ENCODE results near the gene PAFAH1B1. TPM values are rescaled to one million over a fixed set of nuclear protein-coding genes. Genes with fewer than 3 reads are reported as not detected.
A peak's percentile ranks its signal among the peaks of the same experiment; 100 is the strongest.

Gene PAFAH1B1
- total RNA-seq, 1 donor from 2014 or later = 96.6 TPM

DNA sequence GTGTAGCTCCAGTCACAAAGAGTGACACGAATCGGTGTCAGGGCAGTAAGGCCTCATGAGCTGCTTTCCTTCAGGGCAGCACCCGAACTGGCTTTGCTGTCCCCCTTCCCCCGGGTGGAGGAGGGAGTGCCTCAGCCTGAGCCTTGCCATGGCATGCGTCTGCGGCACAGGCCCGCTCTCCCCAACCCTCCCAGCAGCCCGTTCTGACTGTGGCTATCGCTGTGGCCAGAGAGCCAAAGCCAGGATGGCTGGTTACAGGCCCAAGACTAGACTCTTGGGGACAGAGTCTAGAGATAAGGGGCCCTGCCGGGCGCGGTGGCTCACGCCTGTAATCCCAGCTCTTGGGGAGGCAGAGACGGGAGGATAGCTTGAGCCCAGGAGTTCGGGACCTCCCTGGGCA is 92.2 kb downstream of the PAFAH1B1 start:
- Histone ChIP-seq H3K4me1 (ENCODE audit: control insufficient read depth in 3 of 3, insufficient read depth in 3 of 3, low read length in 3 of 3) (peaks cover 34 to 44% (median 37%) of the 10 kb centered on the region in 3 donors), H3K9me3 (ENCODE audit: control insufficient read depth in 3 of 3, low read length in 3 of 3) (no peaks in the 10 kb centered on the region), H3K36me3 (ENCODE audit: control insufficient read depth in 3 of 3, insufficient read depth in 3 of 3, low read length in 3 of 3) (peaks cover 25 to 34% (median 32%) of the 10 kb centered on the region in 3 donors)

DNA sequence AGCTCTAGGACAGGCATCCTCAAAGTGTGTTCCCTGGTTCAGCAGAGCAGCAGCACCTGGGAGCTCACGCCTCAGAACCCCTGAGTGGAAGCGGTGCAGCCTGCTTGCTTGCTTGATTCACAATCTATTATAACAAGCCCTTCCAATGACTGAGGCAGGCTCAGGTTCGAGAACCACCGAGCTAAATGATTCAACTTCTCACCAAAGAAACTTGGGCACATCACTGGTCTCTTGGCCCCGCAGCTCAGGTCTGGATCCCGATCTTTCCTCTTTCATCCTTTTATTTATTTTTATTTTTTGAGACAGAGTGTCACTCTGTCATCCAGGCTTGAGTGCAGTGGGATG is 93.6 kb downstream of the PAFAH1B1 start:
- H3K36me3 ChIP-seq (ENCODE audit: control insufficient read depth in 3 of 3, insufficient read depth in 3 of 3, low read length in 3 of 3) = peaks cover 19 to 24% (median 24%) of the 10 kb centered on the region in 3 donors
- H3K27me3 ChIP-seq (ENCODE audit: control insufficient read depth in 3 of 3, insufficient read depth in 3 of 3, low read length in 3 of 3) = no peaks in the 10 kb centered on the region
- peak overlapping the region; percentile 30 for H3K27ac ChIP-seq (ENCODE audit: low read depth, low read length)
- peaks cover 34 to 44% (median 37%) of the 10 kb centered on the region in 3 donors for H3K4me1 ChIP-seq (ENCODE audit: control insufficient read depth in 3 of 3, insufficient read depth in 3 of 3, low read length in 3 of 3)
- H3K9me3 ChIP-seq (ENCODE audit: control insufficient read depth in 3 of 3, low read length in 3 of 3) = no peaks in the 10 kb centered on the region
- peak overlapping the region in 2 of 3 donors; percentile 7 to 29 for H3K4me3 ChIP-seq (ENCODE audit: low read length in 3 of 3)
- H3K9ac ChIP-seq (ENCODE audit: low read depth in 1 of 3, low read length in 3 of 3) = peak overlapping the region in 1 of 3 donors; percentile 14

More for the DNA sequence above, 92.2 kb downstream of the PAFAH1B1 start:
- peak overlapping the region; percentile 25 for H3K27ac ChIP-seq (ENCODE audit: low read depth, low read length)
- H3K9ac ChIP-seq (ENCODE audit: low read depth in 1 of 3, low read length in 3 of 3) = peak overlapping the region in 1 of 3 donors; percentile 62
- no peaks in the 10 kb centered on the region for H3K27me3 ChIP-seq (ENCODE audit: control insufficient read depth in 3 of 3, insufficient read depth in 3 of 3, low read length in 3 of 3)
- H3K4me3 ChIP-seq (ENCODE audit: low read length in 3 of 3) = no peak overlapping the region

DNA sequence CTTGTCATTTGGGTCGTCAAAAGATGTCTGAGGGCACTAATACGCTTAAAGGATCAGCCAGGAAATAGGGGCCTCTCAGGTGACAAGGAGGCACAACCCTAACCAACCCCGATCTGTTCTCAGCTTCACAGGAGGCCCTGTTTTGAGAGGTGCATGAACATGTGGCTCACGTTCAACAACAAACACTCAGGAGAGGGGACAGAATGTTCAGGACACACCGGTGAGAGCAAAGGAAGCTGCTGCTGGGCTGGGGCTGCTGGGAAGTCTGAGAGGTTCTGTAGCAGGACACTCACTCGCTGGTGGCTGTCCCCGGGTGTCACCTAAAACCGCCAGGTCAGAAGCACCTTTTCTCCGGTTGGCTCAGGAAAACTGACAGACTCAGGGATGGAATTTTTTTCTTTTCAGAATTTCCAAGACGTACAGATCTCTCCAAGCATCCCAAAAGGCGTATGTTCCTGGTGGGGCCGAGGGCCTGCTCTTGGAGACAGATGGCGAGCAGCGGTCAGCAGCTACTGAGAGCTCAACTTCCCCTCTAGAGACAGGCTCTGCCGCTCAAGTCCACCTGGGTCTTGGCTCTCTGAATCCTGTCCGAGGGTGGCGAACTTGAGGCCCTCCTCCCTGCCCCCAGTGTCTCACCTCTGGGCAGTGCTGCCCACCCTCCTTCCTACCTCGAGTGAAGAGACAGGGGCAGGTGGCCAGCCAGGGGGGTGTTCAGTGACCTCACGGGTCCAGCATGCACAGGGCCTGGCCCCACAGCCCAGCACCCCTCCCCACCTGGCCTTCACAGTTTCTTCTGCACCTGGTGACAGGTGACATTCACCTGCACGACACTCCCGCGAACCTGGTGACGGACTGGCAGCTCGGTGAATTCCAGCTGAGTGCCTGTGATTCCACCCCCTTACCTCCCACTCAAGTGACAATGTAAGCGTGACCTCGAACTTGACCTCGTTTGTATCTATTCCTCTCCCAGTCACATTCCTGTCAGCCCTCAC is 95.2 kb downstream of the PAFAH1B1 start:
- H3K27ac ChIP-seq (ENCODE audit: low read depth, low read length) = no peak overlapping the region
- peaks cover 11 to 35% (median 23%) of the 10 kb centered on the region in 3 donors for H3K36me3 ChIP-seq (ENCODE audit: control insufficient read depth in 3 of 3, insufficient read depth in 3 of 3, low read length in 3 of 3)
- H3K27me3 ChIP-seq (ENCODE audit: control insufficient read depth in 3 of 3, insufficient read depth in 3 of 3, low read length in 3 of 3) = no peaks in the 10 kb centered on the region
- H3K9ac ChIP-seq (ENCODE audit: low read depth in 1 of 3, low read length in 3 of 3) = peak overlapping the region in 2 of 3 donors; percentile 45 to 47
- no peaks in the 10 kb centered on the region for H3K9me3 ChIP-seq (ENCODE audit: control insufficient read depth in 3 of 3, low read length in 3 of 3)
- peaks cover 34 to 44% (median 37%) of the 10 kb centered on the region in 3 donors for H3K4me1 ChIP-seq (ENCODE audit: control insufficient read depth in 3 of 3, insufficient read depth in 3 of 3, low read length in 3 of 3)
- no peak overlapping the region for H3K4me3 ChIP-seq (ENCODE audit: low read length in 3 of 3)

DNA sequence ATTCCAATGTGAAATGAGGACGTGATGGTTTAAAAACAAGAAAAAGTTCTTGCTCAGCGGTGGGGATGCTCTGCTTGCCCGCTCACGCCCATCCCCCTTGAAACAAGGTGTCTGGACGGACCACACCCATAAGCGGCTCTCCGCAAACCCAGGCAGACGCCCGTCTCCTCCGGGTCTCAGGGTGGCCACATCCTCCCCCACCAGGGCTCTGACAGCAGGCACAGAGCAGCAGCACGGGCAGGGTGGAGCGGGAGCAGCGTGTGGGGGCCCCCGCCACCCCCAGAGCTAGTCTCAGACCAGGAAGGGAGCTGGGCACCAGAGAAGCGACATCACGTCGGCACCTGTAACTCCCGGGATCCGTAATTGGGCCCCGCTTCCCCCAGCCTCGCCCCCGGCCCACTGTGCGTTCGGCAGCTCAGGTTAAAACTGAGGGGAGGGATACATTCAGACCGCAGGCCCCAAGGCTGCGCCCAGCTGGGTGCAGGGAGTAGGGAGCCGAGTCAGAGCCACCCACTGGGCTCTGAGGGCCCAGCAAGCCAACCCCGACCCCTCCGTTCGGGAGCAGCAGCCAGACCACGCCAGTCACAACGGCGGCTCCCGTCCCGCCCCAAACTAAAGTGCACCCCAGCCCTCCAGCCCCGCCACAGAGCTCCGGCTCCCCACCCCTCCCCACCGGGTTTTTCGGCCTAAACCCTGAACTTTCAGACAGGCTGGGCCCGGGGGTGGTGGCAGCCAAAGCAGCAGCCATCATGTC is 96.1 kb downstream of the PAFAH1B1 start:
- Histone ChIP-seq H3K27ac (ENCODE audit: low read depth, low read length) (no peak overlapping the region), H3K9ac (ENCODE audit: low read depth in 1 of 3, low read length in 3 of 3) (no peak overlapping the region), H3K9me3 (ENCODE audit: control insufficient read depth in 3 of 3, low read length in 3 of 3) (no peaks in the 10 kb centered on the region), H3K4me1 (ENCODE audit: control insufficient read depth in 3 of 3, insufficient read depth in 3 of 3, low read length in 3 of 3) (peaks cover 34 to 37% (median 37%) of the 10 kb centered on the region in 3 donors), H3K36me3 (ENCODE audit: control insufficient read depth in 3 of 3, insufficient read depth in 3 of 3, low read length in 3 of 3) (peaks cover 13 to 38% (median 21%) of the 10 kb centered on the region in 3 donors), H3K27me3 (ENCODE audit: control insufficient read depth in 3 of 3, insufficient read depth in 3 of 3, low read length in 3 of 3) (no peaks in the 10 kb centered on the region), H3K4me3 (ENCODE audit: low read length in 3 of 3) (no peak overlapping the region)

DNA sequence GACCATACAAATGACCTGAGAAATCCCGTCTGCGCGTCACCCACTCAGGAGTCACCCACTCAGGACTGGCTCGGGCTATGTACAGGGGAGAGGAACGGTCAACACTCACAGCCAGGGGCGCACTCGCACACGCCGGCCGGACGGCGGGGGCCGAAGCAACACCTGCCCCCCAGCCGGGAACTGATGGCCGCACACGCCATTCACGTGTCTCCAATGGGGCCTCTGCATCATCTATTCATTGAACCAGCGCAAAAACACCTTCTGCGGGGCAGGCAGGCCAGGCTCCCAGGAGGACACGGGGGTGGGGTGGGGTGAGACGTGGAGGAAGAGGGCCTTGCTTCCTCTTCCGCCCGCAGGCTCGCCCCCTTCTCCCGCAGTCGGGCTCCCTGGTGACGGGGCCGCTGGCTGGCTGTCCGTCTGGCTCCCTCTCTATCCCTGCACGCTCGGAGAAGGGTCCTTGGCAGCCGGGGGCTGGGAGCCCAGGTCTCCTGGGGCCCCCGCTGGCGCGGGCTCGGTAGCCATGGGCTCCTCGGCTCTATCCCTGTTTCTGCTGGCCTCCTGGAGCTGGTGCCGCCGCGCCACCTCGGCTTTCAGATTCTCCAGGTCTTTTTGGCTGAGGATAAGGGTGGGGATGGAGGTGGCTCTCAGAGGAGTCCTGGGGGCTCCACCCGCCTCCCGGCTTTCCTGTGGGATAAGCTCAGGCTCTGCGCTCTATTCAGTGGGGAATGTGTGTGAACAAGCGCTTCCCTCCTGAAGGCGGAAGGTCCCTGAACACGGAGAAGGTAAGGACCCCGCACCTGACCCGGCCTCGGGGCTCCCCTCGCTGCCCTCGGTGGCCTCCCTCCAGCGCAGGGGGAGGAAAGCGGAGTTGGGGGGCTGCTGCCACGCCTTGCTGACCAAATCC is 97.0 kb downstream of the PAFAH1B1 start:
- Histone ChIP-seq H3K27me3 (ENCODE audit: control insufficient read depth in 3 of 3, insufficient read depth in 3 of 3, low read length in 3 of 3) (no peaks in the 10 kb centered on the region), H3K4me3 (ENCODE audit: low read length in 3 of 3) (no peak overlapping the region), H3K4me1 (ENCODE audit: control insufficient read depth in 3 of 3, insufficient read depth in 3 of 3, low read length in 3 of 3) (peaks cover 34 to 37% (median 36%) of the 10 kb centered on the region in 3 donors), H3K9me3 (ENCODE audit: control insufficient read depth in 3 of 3, low read length in 3 of 3) (no peaks in the 10 kb centered on the region), H3K9ac (ENCODE audit: low read depth in 1 of 3, low read length in 3 of 3) (no peak overlapping the region), H3K27ac (ENCODE audit: low read depth, low read length) (no peak overlapping the region), H3K36me3 (ENCODE audit: control insufficient read depth in 3 of 3, insufficient read depth in 3 of 3, low read length in 3 of 3) (peaks cover 20 to 45% (median 27%) of the 10 kb centered on the region in 3 donors)

DNA sequence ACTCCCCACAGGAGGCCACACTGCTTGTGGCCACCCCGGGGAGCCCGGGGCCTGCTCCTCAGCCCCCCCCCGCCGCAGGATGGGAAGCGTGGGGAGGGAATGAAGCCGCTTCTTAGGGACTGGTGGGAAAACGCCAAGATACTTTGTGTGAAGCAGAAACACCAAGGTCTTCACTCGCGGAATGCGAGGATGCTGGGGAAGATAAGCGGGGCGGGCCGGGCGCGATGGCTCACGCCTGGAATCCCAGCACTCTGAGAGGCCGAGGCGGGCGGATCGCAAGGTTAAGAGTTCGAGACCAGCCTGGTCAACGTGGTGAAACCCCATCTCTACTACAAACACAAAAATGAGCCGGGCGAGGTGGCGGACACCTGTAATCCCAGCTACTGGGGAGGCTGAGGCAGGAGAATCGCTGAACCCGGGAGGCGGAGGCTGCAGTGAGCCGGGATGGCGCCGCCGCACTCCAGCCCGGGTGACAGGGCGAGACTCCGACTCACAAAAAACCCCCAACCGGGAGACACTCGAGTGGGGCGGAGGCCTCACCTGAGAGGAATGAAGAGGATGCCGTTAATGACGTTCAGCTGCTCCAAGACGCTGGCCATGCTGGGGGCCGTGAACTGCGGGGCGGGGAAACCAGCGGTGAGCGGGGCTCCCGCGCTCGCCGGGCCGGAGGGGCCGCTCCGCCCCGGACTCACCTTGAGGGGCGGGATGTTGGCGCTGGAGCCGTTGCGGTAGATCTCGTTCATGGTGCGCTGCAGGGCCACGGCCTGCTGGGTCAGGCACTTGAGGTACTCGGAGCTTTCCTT is 97.8 kb downstream of the PAFAH1B1 start:
- H3K27me3 ChIP-seq (ENCODE audit: control insufficient read depth in 3 of 3, insufficient read depth in 3 of 3, low read length in 3 of 3) = no peaks in the 10 kb centered on the region
- no peak overlapping the region for H3K27ac ChIP-seq (ENCODE audit: low read depth, low read length)

DNA sequence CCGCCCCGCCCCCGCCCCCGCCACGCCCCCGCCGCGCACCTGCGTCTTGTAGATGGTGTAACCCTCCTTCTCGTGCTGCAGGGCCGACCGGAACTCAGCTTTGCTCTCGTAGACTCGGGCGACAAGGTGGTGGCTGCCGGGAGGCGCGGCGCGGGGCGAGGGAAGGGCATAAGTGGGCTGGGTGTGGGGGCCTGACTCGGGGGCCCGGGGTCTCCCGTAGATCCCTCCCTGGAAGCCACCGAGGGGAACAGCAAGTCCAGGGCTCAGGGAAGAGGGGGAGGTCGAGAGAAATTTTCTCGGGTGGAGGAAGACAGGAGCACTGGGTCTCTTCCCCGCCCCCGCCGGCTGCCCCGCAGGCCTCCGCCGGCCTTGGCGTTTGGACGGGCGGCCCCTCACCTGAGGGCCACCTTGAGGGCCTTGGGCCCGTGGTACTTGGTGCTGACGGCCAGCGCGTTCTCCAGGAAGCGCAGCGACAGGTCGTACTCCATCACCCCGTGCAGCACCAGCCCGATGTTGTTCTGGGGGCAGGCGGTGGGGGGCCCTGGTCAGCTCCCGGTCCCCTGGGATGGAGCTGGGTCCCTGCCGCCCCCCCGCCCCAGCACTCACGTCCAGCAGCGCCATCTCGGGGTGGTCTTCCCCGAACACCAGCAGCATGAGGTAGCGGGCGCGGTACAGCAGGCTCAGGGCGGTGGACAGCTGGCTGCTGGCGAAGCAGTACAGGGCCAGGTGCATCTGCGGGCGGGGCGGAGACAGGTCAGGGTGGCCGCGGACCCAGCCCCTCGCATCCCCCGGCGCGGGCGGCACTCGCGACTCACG is 98.7 kb downstream of the PAFAH1B1 start:
- H3K36me3 ChIP-seq (ENCODE audit: control insufficient read depth in 3 of 3, insufficient read depth in 3 of 3, low read length in 3 of 3) = peaks cover 35 to 58% (median 43%) of the 10 kb centered on the region in 3 donors
- no peak overlapping the region for H3K4me3 ChIP-seq (ENCODE audit: low read length in 3 of 3)
- no peaks in the 10 kb centered on the region for H3K27me3 ChIP-seq (ENCODE audit: control insufficient read depth in 3 of 3, insufficient read depth in 3 of 3, low read length in 3 of 3)
- no peak overlapping the region for H3K27ac ChIP-seq (ENCODE audit: low read depth, low read length)
- no peaks in the 10 kb centered on the region for H3K9me3 ChIP-seq (ENCODE audit: control insufficient read depth in 3 of 3, low read length in 3 of 3)
- H3K4me1 ChIP-seq (ENCODE audit: control insufficient read depth in 3 of 3, insufficient read depth in 3 of 3, low read length in 3 of 3) = peaks cover 17 to 23% (median 21%) of the 10 kb centered on the region in 3 donors
- H3K9ac ChIP-seq (ENCODE audit: low read depth in 1 of 3, low read length in 3 of 3) = no peak overlapping the region

More for the DNA sequence above, 97.8 kb downstream of the PAFAH1B1 start:
- Histone ChIP-seq H3K9me3 (ENCODE audit: control insufficient read depth in 3 of 3, low read length in 3 of 3) (no peaks in the 10 kb centered on the region), H3K4me1 (ENCODE audit: control insufficient read depth in 3 of 3, insufficient read depth in 3 of 3, low read length in 3 of 3) (peaks cover 26 to 32% (median 30%) of the 10 kb centered on the region in 3 donors), H3K36me3 (ENCODE audit: control insufficient read depth in 3 of 3, insufficient read depth in 3 of 3, low read length in 3 of 3) (peaks cover 29 to 50% (median 35%) of the 10 kb centered on the region in 3 donors), H3K9ac (ENCODE audit: low read depth in 1 of 3, low read length in 3 of 3) (no peak overlapping the region), H3K4me3 (ENCODE audit: low read length in 3 of 3) (no peak overlapping the region)

DNA sequence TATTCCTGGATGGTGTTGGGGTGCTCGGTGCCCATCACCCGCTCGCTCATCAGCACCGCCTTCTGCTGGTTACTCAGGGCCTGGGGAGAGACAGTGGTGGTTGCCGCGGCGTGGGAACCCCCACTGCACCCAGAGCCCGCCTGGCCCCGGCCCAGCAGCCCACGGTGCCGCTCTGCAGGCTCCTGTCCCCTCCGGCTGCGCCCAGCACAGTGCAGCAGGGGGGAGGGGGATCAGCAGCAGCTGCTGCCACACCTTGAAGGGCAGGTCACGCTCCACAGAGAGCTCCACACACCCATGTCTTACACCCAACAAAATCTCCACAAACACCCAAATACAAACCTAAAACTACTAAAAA is 99.3 kb downstream of the PAFAH1B1 start:
- Histone ChIP-seq H3K9ac (ENCODE audit: low read depth in 1 of 3, low read length in 3 of 3) (no peak overlapping the region), H3K36me3 (ENCODE audit: control insufficient read depth in 3 of 3, insufficient read depth in 3 of 3, low read length in 3 of 3) (peaks cover 41 to 64% (median 49%) of the 10 kb centered on the region in 3 donors), H3K4me3 (ENCODE audit: low read length in 3 of 3) (no peak overlapping the region), H3K27me3 (ENCODE audit: control insufficient read depth in 3 of 3, insufficient read depth in 3 of 3, low read length in 3 of 3) (no peaks in the 10 kb centered on the region), H3K9me3 (ENCODE audit: control insufficient read depth in 3 of 3, low read length in 3 of 3) (no peaks in the 10 kb centered on the region), H3K4me1 (ENCODE audit: control insufficient read depth in 3 of 3, insufficient read depth in 3 of 3, low read length in 3 of 3) (peaks cover 15 to 18% (median 15%) of the 10 kb centered on the region in 3 donors), H3K27ac (ENCODE audit: low read depth, low read length) (no peak overlapping the region)
